A673 (cell line): ENCODE results near the gene SCRG1. TPM values are rescaled to one million over a fixed set of nuclear protein-coding genes. Genes with fewer than 3 reads are reported as not detected.

Experiments used
- BruUV-seq: library from RNA; stranded (reverse); fragments of 400-500 nt; replicated peaks from 2 replicates; lab custom pipeline; 2021; lab: Mats Ljungman, UMichigan
- CTCF ChIA-PET: fragments of 300-600 bp; sonication (Branson Sonifier 250); formaldehyde crosslinking; loops from one replicate; lab custom pipeline; 2022; ENCODE audit warnings: antibody characterized with exemption; lab: Charles Lee
- POLR2A ChIA-PET: fragments of 300-600 bp; sonication (Branson Sonifier 250); formaldehyde crosslinking; loops from one replicate; lab custom pipeline; 2022; ENCODE audit warnings: antibody characterized with exemption; ENCODE audit not compliant: low non-redundant PET; lab: Charles Lee
- DNase-seq: peaks from one replicate; pipeline ENCODE4 v3.0.0-alpha.2; 2015; ENCODE audit warnings: low spot score
- H3K27ac ChIP-seq: fragments of 200-600 bp; sonication (generic); 2 replicates; pipeline ENCODE4 v1.5.1; 2016; ENCODE audit warnings: mixed run types, low read depth, mild to moderate bottlenecking, mixed read lengths, antibody characterized with exemption, low read length; ENCODE audit not compliant: poor library complexity, severe bottlenecking
- H3K27me3 ChIP-seq: fragments of 200-600 bp; sonication (generic); replicated peaks from 2 replicates; pipeline ENCODE4 v1.6.1; 2017; ENCODE audit warnings: mixed run types, low read depth, mild to moderate bottlenecking, mixed read lengths, antibody characterized with exemption, low read length; ENCODE audit not compliant: insufficient read depth, poor library complexity
- H3K36me3 ChIP-seq: fragments of 200-600 bp; sonication (generic); 2 replicates; pipeline ENCODE4 v1.6.1; 2016; ENCODE audit warnings: mixed run types, mild to moderate bottlenecking, mixed read lengths, antibody characterized with exemption, low read length; ENCODE audit not compliant: insufficient read depth, poor library complexity, severe bottlenecking
- H3K4me1 ChIP-seq: fragments of 200-600 bp; sonication (generic); 2 replicates; pipeline ENCODE4 v1.6.1; 2017; ENCODE audit warnings: mixed run types, mild to moderate bottlenecking, mixed read lengths, antibody characterized with exemption, low read length; ENCODE audit not compliant: insufficient read depth, poor library complexity, severe bottlenecking
- H3K4me3 ChIP-seq: fragments of 200-600 bp; sonication (generic); 2 replicates; pipeline ENCODE4 v1.5.1; 2016; ENCODE audit warnings: low read depth, mixed run types, mild to moderate bottlenecking, mixed read lengths, low read length; ENCODE audit not compliant: poor library complexity, severe bottlenecking
- H3K9me3 ChIP-seq: fragments of 200-600 bp; sonication (generic); 2 replicates; pipeline ENCODE4 v1.6.1; 2016; ENCODE audit warnings: mixed run types, low read depth, mild to moderate bottlenecking, mixed read lengths, antibody characterized with exemption, low read length; ENCODE audit not compliant: poor library complexity, severe bottlenecking
- EZH2 ChIP-seq: fragments of 200-600 bp; sonication (generic); IDR thresholded peaks from 2 replicates; pipeline ENCODE4 v1.6.1; 2017; ENCODE audit warnings: borderline replicate concordance, low read depth, mild to moderate bottlenecking, mixed read lengths, antibody characterized with exemption, low read length; ENCODE audit not compliant: poor library complexity, severe bottlenecking
- intact Hi-C: fragments of 100-400 bp; cut with micrococcal nuclease; formaldehyde crosslinking; loops from one replicate; pipeline ENCODE4 v1.10.0; 2022; ENCODE audit not compliant: unreplicated experiment
- total RNA-seq: library from RNA; stranded (reverse); gene quantifications from 2 replicates; pipeline ENCODE4 v1.2.3, GENCODE V29; 2021
- TF ChIP-seq, protein P1 (sequence below): fragments of 300-800, 200-600 bp; sonication (generic); conservative IDR thresholded peaks from 2 replicates; pipeline ENCODE4 v1.5.1; 2017; ENCODE audit warnings: low read depth, mild to moderate bottlenecking, antibody characterized with exemption, low read length, moderate library complexity, mixed read lengths

The SCRG1 gene
- total RNA-seq, 1 experiment from 2014 or later: 0.09 TPM

GRCh38 chr4:173404296-173404865 lies 5.5 kb upstream of the SCRG1 start:
- CTCF ChIA-PET: no interaction called here
- no TSS peak for BruUV-seq

DNA sequence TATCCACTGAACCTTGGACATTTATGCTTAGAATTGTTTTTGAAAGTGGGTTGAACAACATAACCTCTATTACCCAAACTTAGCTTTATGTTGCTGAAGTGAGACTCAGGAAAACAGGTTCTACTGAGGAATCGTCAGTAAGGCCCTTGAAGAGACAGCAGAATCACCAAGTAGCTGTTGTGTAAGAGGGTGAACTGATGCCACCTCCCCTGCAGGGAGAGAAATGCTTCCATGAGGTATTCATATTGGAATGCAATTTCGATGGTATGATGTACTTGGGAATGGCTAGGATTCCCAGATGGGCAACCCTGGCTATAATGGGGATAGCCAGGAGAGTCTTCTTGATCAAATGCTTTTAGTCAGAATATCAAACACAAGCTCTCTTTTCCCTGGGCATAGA lies 4.1 kb upstream of the SCRG1 start:
- intact Hi-C loops: no loop called here
- CTCF ChIA-PET: no interaction called here
- H3K36me3 ChIP-seq: no peaks in the 10 kb centered on the region
- no peak overlapping the region for H3K27ac ChIP-seq
- no peaks in the 10 kb centered on the region for H3K27me3 ChIP-seq
- no peaks in the 10 kb centered on the region for H3K9me3 ChIP-seq
- no peak overlapping the region for H3K4me3 ChIP-seq
- DNase-seq: no peak
- no TSS peak for BruUV-seq
- H3K4me1 ChIP-seq: peaks cover under 1% of the 10 kb centered on the region
- POLR2A ChIA-PET: no interaction called here
- TF ChIP-seq, protein P1, sequence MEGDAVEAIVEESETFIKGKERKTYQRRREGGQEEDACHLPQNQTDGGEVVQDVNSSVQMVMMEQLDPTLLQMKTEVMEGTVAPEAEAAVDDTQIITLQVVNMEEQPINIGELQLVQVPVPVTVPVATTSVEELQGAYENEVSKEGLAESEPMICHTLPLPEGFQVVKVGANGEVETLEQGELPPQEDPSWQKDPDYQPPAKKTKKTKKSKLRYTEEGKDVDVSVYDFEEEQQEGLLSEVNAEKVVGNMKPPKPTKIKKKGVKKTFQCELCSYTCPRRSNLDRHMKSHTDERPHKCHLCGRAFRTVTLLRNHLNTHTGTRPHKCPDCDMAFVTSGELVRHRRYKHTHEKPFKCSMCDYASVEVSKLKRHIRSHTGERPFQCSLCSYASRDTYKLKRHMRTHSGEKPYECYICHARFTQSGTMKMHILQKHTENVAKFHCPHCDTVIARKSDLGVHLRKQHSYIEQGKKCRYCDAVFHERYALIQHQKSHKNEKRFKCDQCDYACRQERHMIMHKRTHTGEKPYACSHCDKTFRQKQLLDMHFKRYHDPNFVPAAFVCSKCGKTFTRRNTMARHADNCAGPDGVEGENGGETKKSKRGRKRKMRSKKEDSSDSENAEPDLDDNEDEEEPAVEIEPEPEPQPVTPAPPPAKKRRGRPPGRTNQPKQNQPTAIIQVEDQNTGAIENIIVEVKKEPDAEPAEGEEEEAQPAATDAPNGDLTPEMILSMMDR: no peak
- no peak for TF ChIP-seq EZH2

More at GRCh38 chr4:173404296-173404865, 5.5 kb upstream of the SCRG1 start:
- Histone ChIP-seq H3K4me1 (no peaks in the 10 kb centered on the region), H3K4me3 (no peak overlapping the region), H3K36me3 (no peaks in the 10 kb centered on the region), H3K9me3 (no peaks in the 10 kb centered on the region), H3K27me3 (no peaks in the 10 kb centered on the region), H3K27ac (no peak overlapping the region)
- no peak for DNase-seq
- POLR2A ChIA-PET: no interaction called here
- intact Hi-C loops: no loop called here
- TF ChIP-seq, protein P1: no peak

- no peak for TF ChIP-seq EZH2
- TF ChIP-seq, protein P1: no peak
- H3K36me3 ChIP-seq: no peaks in the 10 kb centered on the region
- BruUV-seq: no TSS peak
- POLR2A ChIA-PET: no interaction called here
- H3K4me1 ChIP-seq: peaks cover 3% of the 10 kb centered on the region
- no peak overlapping the region for H3K4me3 ChIP-seq
- H3K9me3 ChIP-seq: no peaks in the 10 kb centered on the region
- intact Hi-C loops: no loop called here
- DNase-seq: no peak
- no peaks in the 10 kb centered on the region for H3K27me3 ChIP-seq
- no peak overlapping the region for H3K27ac ChIP-seq
- CTCF ChIA-PET: interaction anchor here (0.6 kb wide), 1 partner anchor 815 kb away, joined by 4 read pairs; no protein-coding TSS in a partner anchor
Measured at GRCh38 chr4:173401063-173401462, 2.1 kb upstream of the SCRG1 start.
